GM10266 (cell line): ENCODE measurements around the gene SIPA1L3.

ENCODE experiments used
- DNase-seq: peaks from one replicate; pipeline ENCODE4 v3.0.0; 2012; ENCODE audit errors: extremely low spot score
- CTCF ChIP-seq: IDR thresholded peaks from 2 replicates; pipeline ENCODE4 v1.5.1; 2012; ENCODE audit warnings: mild to moderate bottlenecking, low read depth; ENCODE audit not compliant: control insufficient read depth, insufficient read depth; ENCODE audit errors: missing control alignments

The SIPA1L3 gene

GRCh38 chr19:38234615-38235014 lies 327.6 kb downstream of the SIPA1L3 start:
- no peak for DNase-seq
- no peak for TF ChIP-seq CTCF

GRCh38 chr19:38239816-38240215 lies 332.8 kb downstream of the SIPA1L3 start:
- DNase-seq, result no peak
- TF ChIP-seq CTCF, result no peak

- no peak for DNase-seq
- no peak for TF ChIP-seq CTCF
These were observed 336.3 kb downstream of the SIPA1L3 start for GRCh38 chr19:38243279-38243673.

- no peak for DNase-seq
- TF ChIP-seq CTCF, result no peak
These were observed 339.0 kb downstream of the SIPA1L3 start for GRCh38 chr19:38245826-38246498.

GRCh38 chr19:38247126-38247525 lies 340.1 kb downstream of the SIPA1L3 start:
- no peak for DNase-seq
- no peak for TF ChIP-seq CTCF

- DNase-seq, result no peak
- no peak for TF ChIP-seq CTCF
These were observed 340.8 kb downstream of the SIPA1L3 start for GRCh38 chr19:38247734-38248268.

GRCh38 chr19:38248421-38248820 lies 341.4 kb downstream of the SIPA1L3 start:
- no peak for DNase-seq
- TF ChIP-seq CTCF, result no peak
